GM23248 (cell line): ENCODE results near the gene TENT4A.

Experiments used
- EZH2 ChIP-seq: fragments of 200-600 bp; sonication (generic); IDR thresholded peaks from 2 replicates; pipeline ENCODE4 v1.6.1; 2018; ENCODE audit warnings: antibody characterized with exemption, mild to moderate bottlenecking; ENCODE audit not compliant: insufficient read depth, poor library complexity, severe bottlenecking
- EZH2phosphoT487 ChIP-seq: fragments of 200-600 bp; sonication (generic); IDR thresholded peaks from 2 replicates; pipeline ENCODE4 v1.6.1; 2018; ENCODE audit warnings: antibody characterized with exemption, moderate library complexity, mild to moderate bottlenecking, low read depth; ENCODE audit not compliant: insufficient read depth

GRCh38 chr5:6715271-6715670 lies 2.0 kb downstream of the TENT4A start:
- TF ChIP-seq EZH2phosphoT487 = no peak
- TF ChIP-seq EZH2 = no peak
